ENCODE measurements around the gene DIP2A.

DIP2A gene

GRCh38 chr21:46414965-46415275 is 43.8 kb upstream of the DIP2A start:
- Histone ChIP-seq H3K4me3 (ENCODE audit: low read depth, low read length) (no peak overlapping the region), H3K23ac (ENCODE audit: low read length) (no peak overlapping the region), H3K79me1 (ENCODE audit: low read length) (no peaks in the 10 kb centered on the region), H3K4me1 (ENCODE audit: control insufficient read depth in 1 of 2, insufficient read depth in 2 of 2, low read length in 2 of 2) (peaks cover 1 to 4% of the 10 kb centered on the region in 2 experiments), H3K4ac (ENCODE audit: low read depth, low read length) (no peak overlapping the region), H3K14ac (ENCODE audit: low read length) (no peak overlapping the region), H3K79me2 (ENCODE audit: control insufficient read depth, insufficient read depth, low read length, poor library complexity) (no peaks in the 10 kb centered on the region), H4K12ac (ENCODE audit: low read depth, low read length) (no peak overlapping the region), H3K36me3 (ENCODE audit: control insufficient read depth in 1 of 2, insufficient read depth in 2 of 2, low read length in 2 of 2) (peaks cover 59 to 63% of the 10 kb centered on the region in 2 experiments), H3K4me2 (ENCODE audit: low read length) (no peak overlapping the region), H2BK120ac (ENCODE audit: insufficient read depth, low read length, poor library complexity) (no peak overlapping the region), H3K27ac (ENCODE audit: low read depth, low read length) (no peak overlapping the region), H3K9me3 (ENCODE audit: insufficient read depth, low read depth, low read length) (peaks cover 5% of the 10 kb centered on the region), H2BK12ac (ENCODE audit: low read length) (no peak overlapping the region), H2AK5ac (ENCODE audit: low read length) (no peak overlapping the region), H3K18ac (ENCODE audit: low read length) (no peak overlapping the region), H2AFZ (ENCODE audit: insufficient read depth, low read length, poor library complexity) (no peak overlapping the region), H4K8ac (ENCODE audit: low read depth, low read length) (no peak overlapping the region), H3K27me3 (ENCODE audit: insufficient read depth, low read length) (no peaks in the 10 kb centered on the region), H3K9ac (ENCODE audit: low read length) (no peak overlapping the region), H4K91ac (ENCODE audit: low read depth, low read length) (no peak overlapping the region), H2BK5ac (ENCODE audit: low read depth, low read length, poor library complexity) (no peak overlapping the region)
- DNase-seq = no peak
- WGBS (ENCODE audit: extremely low coverage, insufficient coverage, insufficient read length) = no CpG with 5 or more reads among the region's 13 CpGs

- Histone ChIP-seq H3K4me2 (ENCODE audit: low read length) (no peak overlapping the region), H2BK12ac (ENCODE audit: low read length) (no peak overlapping the region), H3K18ac (ENCODE audit: low read length) (no peak overlapping the region), H3K79me2 (ENCODE audit: control insufficient read depth, insufficient read depth, low read length, poor library complexity) (no peaks in the 10 kb centered on the region), H3K4me3 (ENCODE audit: low read depth, low read length) (no peak overlapping the region), H3K79me1 (ENCODE audit: low read length) (no peaks in the 10 kb centered on the region), H3K9me3 (ENCODE audit: insufficient read depth, low read depth, low read length) (peaks cover 7% of the 10 kb centered on the region), H2AFZ (ENCODE audit: insufficient read depth, low read length, poor library complexity) (no peak overlapping the region), H4K91ac (ENCODE audit: low read depth, low read length) (no peak overlapping the region), H3K4ac (ENCODE audit: low read depth, low read length) (no peak overlapping the region), H2BK5ac (ENCODE audit: low read depth, low read length, poor library complexity) (no peak overlapping the region), H3K9ac (ENCODE audit: low read length) (no peak overlapping the region), H3K36me3 (ENCODE audit: control insufficient read depth in 1 of 2, insufficient read depth in 2 of 2, low read length in 2 of 2) (peaks cover 63 to 66% of the 10 kb centered on the region in 2 experiments), H3K27ac (ENCODE audit: low read depth, low read length) (no peak overlapping the region), H3K4me1 (ENCODE audit: control insufficient read depth in 1 of 2, insufficient read depth in 2 of 2, low read length in 2 of 2) (peaks cover 0 to 2% of the 10 kb centered on the region in 2 experiments), H2AK5ac (ENCODE audit: low read length) (no peak overlapping the region), H4K8ac (ENCODE audit: low read depth, low read length) (no peak overlapping the region), H3K14ac (ENCODE audit: low read length) (no peak overlapping the region), H2BK120ac (ENCODE audit: insufficient read depth, low read length, poor library complexity) (no peak overlapping the region), H3K27me3 (ENCODE audit: insufficient read depth, low read length) (no peaks in the 10 kb centered on the region), H3K23ac (ENCODE audit: low read length) (no peak overlapping the region), H4K12ac (ENCODE audit: low read depth, low read length) (no peak overlapping the region)
- WGBS (ENCODE audit: extremely low coverage, insufficient coverage, insufficient read length) = no CpG with 5 or more reads among the region's 20 CpGs
- no peak for DNase-seq
Observed at GRCh38 chr21:46416551-46416950, 42.1 kb upstream of the DIP2A start.

GRCh38 chr21:46418265-46418946 is 40.3 kb upstream of the DIP2A start:
- Histone ChIP-seq H3K18ac (ENCODE audit: low read length) (no peak overlapping the region), H4K12ac (ENCODE audit: low read depth, low read length) (no peak overlapping the region), H4K91ac (ENCODE audit: low read depth, low read length) (no peak overlapping the region), H4K8ac (ENCODE audit: low read depth, low read length) (no peak overlapping the region), H3K4me1 (ENCODE audit: control insufficient read depth in 1 of 2, insufficient read depth in 2 of 2, low read length in 2 of 2) (no peaks in the 10 kb centered on the region), H3K4me3 (ENCODE audit: low read depth, low read length) (no peak overlapping the region), H3K9ac (ENCODE audit: low read length) (no peak overlapping the region), H3K14ac (ENCODE audit: low read length) (no peak overlapping the region), H2BK120ac (ENCODE audit: insufficient read depth, low read length, poor library complexity) (no peak overlapping the region), H2BK12ac (ENCODE audit: low read length) (no peak overlapping the region), H3K36me3 (ENCODE audit: control insufficient read depth in 1 of 2, insufficient read depth in 2 of 2, low read length in 2 of 2) (peaks cover 63 to 64% of the 10 kb centered on the region in 2 experiments), H2AK5ac (ENCODE audit: low read length) (no peak overlapping the region), H3K27ac (ENCODE audit: low read depth, low read length) (no peak overlapping the region), H3K4ac (ENCODE audit: low read depth, low read length) (no peak overlapping the region), H2BK5ac (ENCODE audit: low read depth, low read length, poor library complexity) (no peak overlapping the region), H3K23ac (ENCODE audit: low read length) (no peak overlapping the region), H3K4me2 (ENCODE audit: low read length) (no peak overlapping the region), H3K9me3 (ENCODE audit: insufficient read depth, low read depth, low read length) (peaks cover 7% of the 10 kb centered on the region), H2AFZ (ENCODE audit: insufficient read depth, low read length, poor library complexity) (no peak overlapping the region), H3K79me2 (ENCODE audit: control insufficient read depth, insufficient read depth, low read length, poor library complexity) (no peaks in the 10 kb centered on the region), H3K79me1 (ENCODE audit: low read length) (no peaks in the 10 kb centered on the region), H3K27me3 (ENCODE audit: insufficient read depth, low read length) (no peaks in the 10 kb centered on the region)
- no CpG with 5 or more reads among the region's 25 CpGs for WGBS (ENCODE audit: extremely low coverage, insufficient coverage, insufficient read length)
- no peak for DNase-seq

GRCh38 chr21:46420241-46421190 is 38.2 kb upstream of the DIP2A start:
- Histone ChIP-seq H4K91ac (ENCODE audit: low read depth, low read length) (no peak overlapping the region), H2AFZ (ENCODE audit: insufficient read depth, low read length, poor library complexity) (no peak overlapping the region), H2BK5ac (ENCODE audit: low read depth, low read length, poor library complexity) (no peak overlapping the region), H3K4me1 (ENCODE audit: control insufficient read depth in 1 of 2, insufficient read depth in 2 of 2, low read length in 2 of 2) (no peaks in the 10 kb centered on the region), H3K23ac (ENCODE audit: low read length) (no peak overlapping the region), H3K4ac (ENCODE audit: low read depth, low read length) (no peak overlapping the region), H3K9me3 (ENCODE audit: insufficient read depth, low read depth, low read length) (peaks cover 5% of the 10 kb centered on the region), H3K9ac (ENCODE audit: low read length) (no peak overlapping the region), H3K4me2 (ENCODE audit: low read length) (no peak overlapping the region), H3K18ac (ENCODE audit: low read length) (no peak overlapping the region), H3K36me3 (ENCODE audit: control insufficient read depth in 1 of 2, insufficient read depth in 2 of 2, low read length in 2 of 2) (peaks cover 58 to 62% of the 10 kb centered on the region in 2 experiments), H3K27me3 (ENCODE audit: insufficient read depth, low read length) (no peaks in the 10 kb centered on the region), H3K27ac (ENCODE audit: low read depth, low read length) (no peak overlapping the region), H4K8ac (ENCODE audit: low read depth, low read length) (no peak overlapping the region), H4K12ac (ENCODE audit: low read depth, low read length) (no peak overlapping the region), H2BK12ac (ENCODE audit: low read length) (no peak overlapping the region), H3K79me1 (ENCODE audit: low read length) (no peaks in the 10 kb centered on the region), H3K4me3 (ENCODE audit: low read depth, low read length) (no peak overlapping the region), H2AK5ac (ENCODE audit: low read length) (no peak overlapping the region), H3K79me2 (ENCODE audit: control insufficient read depth, insufficient read depth, low read length, poor library complexity) (no peaks in the 10 kb centered on the region), H2BK120ac (ENCODE audit: insufficient read depth, low read length, poor library complexity) (no peak overlapping the region), H3K14ac (ENCODE audit: low read length) (no peak overlapping the region)
- DNase-seq = no peak
- no CpG with 5 or more reads among the region's 16 CpGs for WGBS (ENCODE audit: extremely low coverage, insufficient coverage, insufficient read length)

Measured in trophoblast cell (in vitro differentiated cells and primary cell).